ENCODE results near the gene FGF3.

Gene FGF3

DNA sequence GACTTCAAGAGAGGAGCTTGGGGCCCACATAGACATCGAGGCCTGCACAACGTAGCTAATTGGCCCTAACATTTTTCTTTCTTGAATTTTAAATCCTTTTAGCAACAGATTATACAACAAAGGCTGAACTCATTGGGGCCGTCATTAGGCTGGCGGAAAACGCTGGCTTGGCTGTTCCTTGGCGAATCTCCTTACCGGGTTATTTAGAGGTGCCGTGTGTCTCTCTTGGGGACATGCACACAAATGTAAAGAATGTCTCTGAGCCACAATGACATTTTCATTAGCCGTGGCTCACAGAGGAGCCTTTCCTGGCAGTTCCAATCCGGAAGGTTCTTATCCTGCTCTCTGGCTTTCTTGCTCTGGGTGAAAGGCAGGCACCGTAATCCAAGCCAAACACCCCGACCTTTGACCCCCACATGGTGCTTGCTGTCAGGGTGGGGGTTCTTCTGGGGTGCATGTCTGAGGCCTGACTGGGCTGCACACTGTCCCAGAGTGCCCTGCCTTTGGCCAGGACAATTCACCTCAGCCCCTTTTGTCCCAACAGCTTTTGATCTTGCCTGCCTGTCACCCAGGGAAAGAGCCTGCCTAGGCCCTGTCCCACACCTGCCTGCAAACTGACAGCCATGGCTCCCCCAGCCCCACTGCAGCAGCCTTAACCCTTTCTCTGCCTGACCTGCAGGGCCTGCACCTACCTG lies 9.2 kb upstream of the FGF3 start:
- TF ChIP-seq, protein P1, sequence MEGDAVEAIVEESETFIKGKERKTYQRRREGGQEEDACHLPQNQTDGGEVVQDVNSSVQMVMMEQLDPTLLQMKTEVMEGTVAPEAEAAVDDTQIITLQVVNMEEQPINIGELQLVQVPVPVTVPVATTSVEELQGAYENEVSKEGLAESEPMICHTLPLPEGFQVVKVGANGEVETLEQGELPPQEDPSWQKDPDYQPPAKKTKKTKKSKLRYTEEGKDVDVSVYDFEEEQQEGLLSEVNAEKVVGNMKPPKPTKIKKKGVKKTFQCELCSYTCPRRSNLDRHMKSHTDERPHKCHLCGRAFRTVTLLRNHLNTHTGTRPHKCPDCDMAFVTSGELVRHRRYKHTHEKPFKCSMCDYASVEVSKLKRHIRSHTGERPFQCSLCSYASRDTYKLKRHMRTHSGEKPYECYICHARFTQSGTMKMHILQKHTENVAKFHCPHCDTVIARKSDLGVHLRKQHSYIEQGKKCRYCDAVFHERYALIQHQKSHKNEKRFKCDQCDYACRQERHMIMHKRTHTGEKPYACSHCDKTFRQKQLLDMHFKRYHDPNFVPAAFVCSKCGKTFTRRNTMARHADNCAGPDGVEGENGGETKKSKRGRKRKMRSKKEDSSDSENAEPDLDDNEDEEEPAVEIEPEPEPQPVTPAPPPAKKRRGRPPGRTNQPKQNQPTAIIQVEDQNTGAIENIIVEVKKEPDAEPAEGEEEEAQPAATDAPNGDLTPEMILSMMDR (conservative IDR thresholded peaks at IDR 0.05) = no peak
- no peak for TF ChIP-seq ZFX (IDR thresholded peaks at IDR 0.05)
- no peak overlapping the region for H3K27ac ChIP-seq

DNA sequence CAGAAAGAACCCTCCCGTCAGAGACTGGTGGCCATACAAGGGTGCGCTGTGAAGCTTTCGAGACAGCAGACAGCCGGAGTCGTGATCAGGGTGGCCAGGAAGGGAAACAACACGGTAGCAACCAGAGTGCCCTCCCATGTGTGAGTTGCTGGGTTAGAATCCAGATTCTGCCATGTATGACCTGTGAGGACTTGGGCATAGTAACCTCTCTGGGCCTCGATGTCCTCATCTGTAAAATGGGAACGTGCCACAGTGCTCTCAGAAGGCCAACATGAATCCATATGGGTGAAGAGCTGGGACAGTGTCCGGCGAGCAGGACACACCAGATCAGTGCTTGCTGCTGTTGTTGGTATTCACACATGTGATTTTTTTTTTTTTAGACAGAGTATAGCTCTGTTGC lies 7.6 kb upstream of the FGF3 start:
- TF ChIP-seq, protein P1 (conservative IDR thresholded peaks at IDR 0.05) = no peak
- H3K27ac ChIP-seq = no peak overlapping the region

DNA sequence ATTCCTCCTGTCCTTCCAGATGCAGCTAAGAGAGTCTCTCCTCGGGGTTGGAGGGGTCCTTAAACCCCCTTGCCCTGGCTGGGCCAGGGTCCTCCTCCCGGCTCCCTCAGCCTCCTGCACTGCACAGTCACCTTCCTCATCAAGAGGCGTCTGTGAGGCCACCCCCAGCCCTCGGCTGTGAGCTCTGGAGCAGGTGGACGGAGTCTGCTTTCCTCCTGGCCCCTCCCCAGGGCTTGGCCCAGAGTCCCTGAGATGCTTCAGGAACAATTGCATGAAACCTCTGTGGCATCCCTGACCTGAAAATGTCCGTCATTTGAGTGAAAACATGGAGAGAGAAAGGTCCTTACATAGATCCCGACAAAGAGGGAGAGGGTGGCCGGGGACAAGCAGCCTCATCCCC lies 6.7 kb upstream of the FGF3 start:
- TF ChIP-seq, protein P1 (conservative IDR thresholded peaks at IDR 0.05) = no peak
- TF ChIP-seq ZFX (IDR thresholded peaks at IDR 0.05) = no peak
- no peak overlapping the region for H3K27ac ChIP-seq

DNA sequence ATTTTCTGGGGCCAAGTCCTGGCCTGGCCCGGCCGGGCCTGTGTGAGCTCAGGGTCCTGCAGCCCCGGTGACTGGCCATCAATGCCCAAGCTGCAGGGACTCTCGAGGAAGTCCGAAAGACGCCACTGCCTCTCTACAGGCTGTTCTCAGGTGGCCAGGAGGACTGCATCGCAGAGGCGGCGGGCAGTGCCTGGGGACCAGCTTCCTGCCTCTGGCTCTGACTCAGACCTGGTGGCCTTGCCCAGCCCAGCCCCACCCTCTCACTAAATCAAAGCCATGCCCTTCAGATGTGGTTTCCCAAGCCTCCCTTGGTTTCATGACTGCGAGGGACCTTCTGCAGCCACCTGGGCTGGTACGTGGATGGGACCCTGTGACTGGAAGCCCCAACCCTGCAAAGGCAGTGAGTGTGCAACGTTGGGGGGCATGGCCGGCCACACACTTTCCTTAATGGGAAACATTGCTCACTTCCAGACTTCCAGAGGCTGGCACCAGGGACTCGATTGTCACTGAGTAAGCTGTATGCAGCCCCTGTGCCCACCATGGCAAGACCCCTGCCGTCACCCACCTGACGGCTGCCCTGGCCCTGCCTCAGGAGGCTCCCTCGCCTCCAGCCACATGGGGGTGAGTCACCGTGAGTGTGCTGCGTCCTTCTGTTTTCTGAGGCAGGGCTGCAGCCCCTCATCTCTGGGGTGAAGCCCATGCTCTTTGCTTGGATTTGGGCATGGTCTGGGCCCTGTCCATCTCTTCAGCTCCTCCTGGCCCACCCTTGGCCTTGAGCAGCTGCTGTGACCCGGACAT lies 6.0 kb upstream of the FGF3 start:
- H3K27ac ChIP-seq = no peak overlapping the region
- TF ChIP-seq, protein P1 (conservative IDR thresholded peaks at IDR 0.05) = no peak
- no peak for TF ChIP-seq ZFX (IDR thresholded peaks at IDR 0.05)

DNA sequence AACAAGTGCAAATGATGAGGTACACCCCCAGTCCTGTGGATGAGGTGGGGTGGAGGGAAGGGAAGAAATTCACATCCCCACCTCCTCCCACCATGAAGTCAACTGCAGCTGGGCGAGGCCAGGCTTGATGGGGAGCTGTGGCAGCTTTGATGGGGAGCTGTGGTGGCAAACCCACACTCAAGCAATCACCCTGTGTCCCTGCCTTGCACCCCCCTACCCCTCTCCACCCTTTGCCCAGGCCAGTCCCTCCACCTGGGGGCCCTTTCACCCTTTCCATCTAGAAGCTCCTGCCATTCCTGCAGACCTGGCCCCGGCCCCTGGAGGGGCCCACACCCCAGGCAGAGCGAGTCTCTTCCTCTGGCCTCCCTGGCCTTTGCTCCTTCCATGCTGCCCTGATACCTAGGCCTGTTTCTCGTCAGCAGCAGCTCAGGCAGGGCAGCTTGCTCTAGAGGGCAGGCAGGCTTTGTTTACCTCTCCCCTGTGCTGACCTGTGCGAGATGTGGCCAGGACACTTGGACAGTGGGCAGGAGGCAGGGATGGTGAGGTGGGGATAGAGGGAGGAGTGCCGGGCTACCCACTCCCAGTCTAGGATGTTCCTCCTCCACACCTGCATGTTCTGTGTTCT lies 4.5 kb upstream of the FGF3 start:
- no peak for TF ChIP-seq ZFX (IDR thresholded peaks at IDR 0.05)
- TF ChIP-seq, protein P1 (conservative IDR thresholded peaks at IDR 0.05) = no peak
- no peak overlapping the region for H3K27ac ChIP-seq

DNA sequence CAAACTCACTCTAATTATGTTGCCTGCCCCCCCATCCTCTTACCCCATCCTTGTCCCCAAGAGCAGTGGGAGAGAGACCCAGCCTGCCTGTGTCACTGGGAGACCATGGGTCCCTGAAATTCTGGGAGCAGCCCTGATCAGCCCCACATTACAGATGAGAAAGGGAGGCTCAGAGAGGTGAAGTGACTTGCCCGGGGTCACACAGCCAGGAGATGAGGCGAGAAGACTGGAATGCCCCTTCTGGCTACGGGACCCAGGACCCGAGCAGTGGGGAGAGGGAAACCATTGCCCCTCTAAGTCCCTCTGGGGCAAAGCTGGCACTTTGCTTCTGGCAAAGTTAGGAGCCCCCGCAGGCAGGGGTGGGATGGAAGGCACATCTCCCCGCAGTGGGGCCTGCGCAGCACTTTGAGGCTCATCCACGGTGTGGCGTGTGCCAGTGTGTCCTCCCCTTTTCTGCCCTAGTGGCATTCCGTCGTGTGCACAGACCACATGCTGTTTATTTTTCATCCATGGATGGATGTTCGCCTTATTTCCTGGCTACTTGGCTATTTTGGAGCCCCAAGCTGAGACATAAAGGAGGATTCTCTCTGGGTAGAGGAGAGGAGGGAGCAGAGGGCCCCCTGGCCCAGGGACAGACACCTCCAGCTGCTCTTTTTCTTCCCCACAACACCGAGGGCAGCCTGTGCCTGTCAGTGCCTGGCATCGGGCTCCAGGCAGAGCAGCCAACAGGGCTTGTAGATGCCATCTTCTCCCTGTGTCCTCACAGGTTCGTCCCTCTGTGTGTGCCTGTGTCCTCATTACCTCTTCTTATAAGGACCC lies 3.7 kb upstream of the FGF3 start:
- H3K27ac ChIP-seq = no peak overlapping the region
- TF ChIP-seq ZFX (IDR thresholded peaks at IDR 0.05) = no peak
- TF ChIP-seq, protein P1 (conservative IDR thresholded peaks at IDR 0.05) = no peak

Measured in C4-2B (cell line).